ENCODE results near the gene SCN4B. TPM values are rescaled to one million over a fixed set of nuclear protein-coding genes. Genes with fewer than 3 reads are reported as not detected.

SCN4B gene
- total RNA-seq, 1 donor from 2014 or later: 1.1 TPM

DNA sequence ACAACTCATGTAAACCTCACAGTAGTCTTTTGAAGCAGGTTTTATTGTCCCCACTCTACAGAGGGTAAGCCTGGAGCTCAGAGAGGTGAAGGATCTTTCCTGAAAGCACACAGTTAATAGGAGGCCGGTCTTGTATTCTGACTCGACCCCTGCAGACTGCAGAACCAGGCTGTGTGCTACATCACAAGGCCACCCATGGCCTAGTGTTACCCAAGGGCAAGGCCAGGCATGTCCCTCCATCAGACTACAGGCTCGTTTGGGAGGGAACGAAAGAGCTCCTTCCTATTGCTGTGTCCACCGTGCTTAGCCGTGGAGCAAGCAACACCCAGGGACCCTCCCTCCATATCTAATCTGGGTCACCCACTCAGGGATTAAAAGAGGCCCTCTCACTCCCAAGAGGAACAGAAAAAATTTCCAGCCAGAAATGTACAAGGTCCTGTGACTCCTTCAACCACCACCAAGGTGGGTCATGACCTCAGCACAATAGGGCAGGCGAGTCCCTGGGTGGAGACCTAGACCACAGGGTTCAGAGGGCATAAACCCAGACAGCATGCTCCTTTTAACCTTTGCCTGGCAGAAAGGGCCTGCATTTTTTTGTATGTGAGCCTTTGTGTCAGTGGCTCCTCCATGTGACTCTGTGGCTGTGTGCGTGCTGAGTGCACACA lies 59.6 kb downstream of the SCN4B start:
- Histone ChIP-seq H3K4me1 (no peaks in the 10 kb centered on the region), H3K27me3 (no peaks in the 10 kb centered on the region), H3K36me3 (no peaks in the 10 kb centered on the region), H3K9me3 (no peaks in the 10 kb centered on the region), H3K4me3 (no peak overlapping the region), H3K27ac (no peak overlapping the region)
- no peak for DNase-seq (ENCODE audit: low spot score in 2 of 2)
- TF ChIP-seq, protein P1, sequence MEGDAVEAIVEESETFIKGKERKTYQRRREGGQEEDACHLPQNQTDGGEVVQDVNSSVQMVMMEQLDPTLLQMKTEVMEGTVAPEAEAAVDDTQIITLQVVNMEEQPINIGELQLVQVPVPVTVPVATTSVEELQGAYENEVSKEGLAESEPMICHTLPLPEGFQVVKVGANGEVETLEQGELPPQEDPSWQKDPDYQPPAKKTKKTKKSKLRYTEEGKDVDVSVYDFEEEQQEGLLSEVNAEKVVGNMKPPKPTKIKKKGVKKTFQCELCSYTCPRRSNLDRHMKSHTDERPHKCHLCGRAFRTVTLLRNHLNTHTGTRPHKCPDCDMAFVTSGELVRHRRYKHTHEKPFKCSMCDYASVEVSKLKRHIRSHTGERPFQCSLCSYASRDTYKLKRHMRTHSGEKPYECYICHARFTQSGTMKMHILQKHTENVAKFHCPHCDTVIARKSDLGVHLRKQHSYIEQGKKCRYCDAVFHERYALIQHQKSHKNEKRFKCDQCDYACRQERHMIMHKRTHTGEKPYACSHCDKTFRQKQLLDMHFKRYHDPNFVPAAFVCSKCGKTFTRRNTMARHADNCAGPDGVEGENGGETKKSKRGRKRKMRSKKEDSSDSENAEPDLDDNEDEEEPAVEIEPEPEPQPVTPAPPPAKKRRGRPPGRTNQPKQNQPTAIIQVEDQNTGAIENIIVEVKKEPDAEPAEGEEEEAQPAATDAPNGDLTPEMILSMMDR (IDR thresholded peaks at IDR 0.05): no peak
- intact Hi-C loops (cut with DNase I): no loop called here

DNA sequence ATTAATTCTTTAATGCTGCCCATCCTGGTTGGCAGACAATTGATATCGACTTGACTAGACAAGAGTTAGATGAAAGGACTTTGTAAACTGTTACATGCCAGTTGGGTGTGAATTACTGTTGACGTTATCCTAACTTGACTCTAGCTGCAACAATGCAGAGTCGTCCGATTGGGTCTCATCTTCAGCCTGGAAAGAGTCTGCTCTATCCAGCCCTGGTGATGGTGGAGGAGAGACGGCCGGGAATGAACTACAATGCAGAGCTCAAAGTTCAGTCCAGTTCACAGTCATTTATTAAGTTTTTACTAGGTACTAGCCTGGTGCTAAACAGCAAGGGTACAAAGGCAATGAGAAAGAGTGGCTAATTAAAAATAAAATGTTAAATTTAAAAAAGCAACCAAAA lies 60.9 kb downstream of the SCN4B start:
- no peaks in the 10 kb centered on the region for H3K27me3 ChIP-seq
- TF ChIP-seq, protein P1 (IDR thresholded peaks at IDR 0.05): no peak
- intact Hi-C loops (cut with DNase I): no loop called here
- H3K27ac ChIP-seq: no peak overlapping the region
- no peak overlapping the region for H3K4me3 ChIP-seq
- no peaks in the 10 kb centered on the region for H3K4me1 ChIP-seq
- H3K36me3 ChIP-seq: no peaks in the 10 kb centered on the region
- H3K9me3 ChIP-seq: no peaks in the 10 kb centered on the region
- no peak for DNase-seq (ENCODE audit: low spot score in 2 of 2)

DNA sequence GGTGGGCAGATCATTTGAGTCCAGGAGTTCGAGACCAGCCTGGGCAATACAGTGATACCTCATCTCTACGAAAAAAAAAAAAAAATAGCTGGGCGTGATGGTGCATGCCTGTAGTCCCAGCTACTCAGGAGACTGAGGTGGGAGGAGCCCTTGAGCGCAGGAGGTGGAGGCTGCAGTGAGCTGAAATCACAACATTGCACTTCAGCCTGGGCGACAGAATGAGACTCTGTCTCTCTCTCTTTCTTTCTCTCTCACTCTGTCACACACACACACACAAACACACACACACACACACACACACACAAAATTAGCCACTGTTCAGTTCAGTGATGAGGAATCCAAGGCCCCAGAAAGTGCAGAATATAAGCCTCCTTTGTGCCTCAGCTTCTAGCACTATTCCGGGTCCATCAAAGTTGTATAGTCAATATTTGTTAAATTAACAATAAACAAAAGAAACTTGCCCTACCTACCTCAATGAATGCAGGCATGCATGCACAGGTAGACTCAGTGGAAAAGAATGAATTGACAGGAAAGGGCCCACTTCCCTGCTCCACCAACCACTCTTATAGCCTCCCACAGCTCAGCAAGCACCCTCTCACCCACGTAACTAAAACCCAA lies 62.0 kb downstream of the SCN4B start:
- TF ChIP-seq, protein P1 (IDR thresholded peaks at IDR 0.05): no peak
- Histone ChIP-seq H3K36me3 (no peaks in the 10 kb centered on the region), H3K4me3 (no peak overlapping the region), H3K9me3 (no peaks in the 10 kb centered on the region), H3K27me3 (no peaks in the 10 kb centered on the region), H3K27ac (no peak overlapping the region), H3K4me1 (no peaks in the 10 kb centered on the region)
- no peak for DNase-seq (ENCODE audit: low spot score in 2 of 2)
- intact Hi-C loops (cut with DNase I): no loop called here

DNA sequence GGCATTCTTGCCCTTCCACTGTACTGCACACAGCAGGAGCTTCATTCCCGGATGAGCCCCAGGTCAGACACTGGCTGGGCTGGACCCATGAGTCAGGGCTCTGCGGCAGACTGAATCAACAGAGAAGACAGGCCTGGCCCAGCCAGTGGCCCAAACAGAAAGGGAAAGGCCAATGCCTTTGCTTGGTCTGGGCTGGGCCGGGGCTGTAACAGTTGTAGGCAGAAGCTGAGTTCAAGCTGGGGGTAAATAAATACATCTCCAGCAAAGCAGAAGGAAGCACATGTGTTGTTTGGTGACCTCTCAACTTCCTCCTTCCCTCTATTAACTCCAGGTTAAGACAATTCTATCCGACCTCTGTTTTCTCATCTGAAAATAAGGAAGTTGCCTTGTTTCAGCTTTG lies 64.1 kb downstream of the SCN4B start:
- Histone ChIP-seq H3K27me3 (no peaks in the 10 kb centered on the region), H3K4me3 (no peak overlapping the region), H3K36me3 (no peaks in the 10 kb centered on the region), H3K27ac (no peak overlapping the region), H3K9me3 (no peaks in the 10 kb centered on the region), H3K4me1 (no peaks in the 10 kb centered on the region)
- TF ChIP-seq, protein P1 (IDR thresholded peaks at IDR 0.05): no peak
- intact Hi-C loops (cut with DNase I): no loop called here
- DNase-seq (ENCODE audit: low spot score in 2 of 2): no peak

DNA sequence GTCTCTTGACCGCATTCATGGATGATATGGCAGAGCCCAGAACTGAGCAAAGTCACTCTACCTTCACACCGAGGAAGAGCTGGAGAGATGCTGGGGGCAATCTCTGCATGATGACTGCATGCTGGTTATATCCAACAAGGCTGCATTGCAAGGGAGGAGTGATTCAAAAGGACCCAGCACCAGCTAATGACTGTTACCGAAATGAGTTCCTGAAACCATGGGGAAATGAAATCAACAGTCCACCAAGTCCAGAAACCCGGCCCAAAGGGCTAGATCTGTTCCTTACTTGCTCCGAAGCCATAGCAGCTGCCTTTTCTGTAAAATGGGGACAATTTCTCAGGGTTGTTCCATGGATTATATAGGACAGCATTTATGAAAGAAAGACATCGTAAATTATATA lies 64.7 kb downstream of the SCN4B start:
- intact Hi-C loops (cut with DNase I): no loop called here
- H3K27ac ChIP-seq: no peak overlapping the region
- no peak overlapping the region for H3K4me3 ChIP-seq
- TF ChIP-seq, protein P1 (IDR thresholded peaks at IDR 0.05): no peak
- H3K27me3 ChIP-seq: no peaks in the 10 kb centered on the region
- H3K4me1 ChIP-seq: no peaks in the 10 kb centered on the region
- H3K9me3 ChIP-seq: no peaks in the 10 kb centered on the region
- no peaks in the 10 kb centered on the region for H3K36me3 ChIP-seq
- DNase-seq (ENCODE audit: low spot score in 2 of 2): no peak
